Loucy (cell line): ENCODE data around the gene BCL2L2.
A peak's percentile ranks its signal among the peaks of the same experiment; 100 is the strongest.

Experiments
- H2AFZ ChIP-seq: fragments of 200-600 bp; sonication (generic); 2 replicates; pipeline ENCODE4 v1.6.0; 2016; ENCODE audit warnings: antibody characterized with exemption, mild to moderate bottlenecking, low read length, moderate library complexity
- H3F3A ChIP-seq: fragments of 200-600 bp; 2 replicates; pipeline ENCODE4 v1.6.0; 2016; ENCODE audit warnings: antibody characterized with exemption, low read depth, mild to moderate bottlenecking
- H3K27me3 ChIP-seq: fragments of 200-600 bp; sonication (generic); 2 replicates; pipeline ENCODE4 v1.6.1; 2014; ENCODE audit warnings: low read length, mild to moderate bottlenecking; ENCODE audit not compliant: insufficient read depth, poor library complexity, severe bottlenecking
- H3K36me3 ChIP-seq: fragments of 200-600 bp; sonication (generic); 2 replicates; pipeline ENCODE4 v1.6.1; 2016; ENCODE audit warnings: low read length; ENCODE audit not compliant: insufficient read depth
- H3K4me1 ChIP-seq: fragments of 200-600 bp; sonication (generic); 2 replicates; pipeline ENCODE4 v1.5.1; 2014; ENCODE audit warnings: low read length, mild to moderate bottlenecking; ENCODE audit not compliant: insufficient read depth, poor library complexity, severe bottlenecking
- H3K4me2 ChIP-seq: fragments of 200-600 bp; sonication (generic); 2 replicates; pipeline ENCODE4 v1.6.0; 2014; ENCODE audit warnings: antibody characterized with exemption, low read length, low read depth, mild to moderate bottlenecking; ENCODE audit not compliant: poor library complexity, severe bottlenecking
- H3K4me3 ChIP-seq: fragments of 200-600 bp; sonication (generic); 2 replicates; pipeline ENCODE4 v1.5.1; 2014; ENCODE audit warnings: low read length, mild to moderate bottlenecking, mixed read lengths; ENCODE audit not compliant: poor library complexity, severe bottlenecking
- H3K79me2 ChIP-seq: fragments of 200-600 bp; sonication (generic); 2 replicates; pipeline ENCODE4 v1.6.1; 2014; ENCODE audit warnings: low read length; ENCODE audit not compliant: insufficient read depth
- H3K9ac ChIP-seq: fragments of 200-600 bp; sonication (generic); 2 replicates; pipeline ENCODE4 v1.6.0; 2014; ENCODE audit warnings: mild to moderate bottlenecking, low read depth, low read length, moderate library complexity; ENCODE audit not compliant: poor library complexity, severe bottlenecking
- H3K9me2 ChIP-seq: fragments of 200-600 bp; sonication (generic); replicated peaks from 2 replicates; pipeline ENCODE4 v1.6.1; 2016; ENCODE audit warnings: low read depth, low read length, mixed read lengths
- H3K9me3 ChIP-seq: fragments of 200-600 bp; sonication (generic); 2 replicates; pipeline ENCODE4 v1.6.1; 2014; ENCODE audit warnings: mild to moderate bottlenecking, antibody characterized with exemption, low read length, low read depth; ENCODE audit not compliant: insufficient read depth
- H4K20me1 ChIP-seq: fragments of 200-600 bp; sonication (generic); 2 replicates; pipeline ENCODE4 v1.6.0; 2014; ENCODE audit warnings: antibody characterized with exemption, low read length, mild to moderate bottlenecking; ENCODE audit not compliant: insufficient read depth, poor library complexity, severe bottlenecking
- CTCF ChIP-seq: fragments of 200-600 bp; sonication (generic); conservative IDR thresholded peaks from 2 replicates; pipeline ENCODE4 v1.5.1; 2014; ENCODE audit warnings: mild to moderate bottlenecking, antibody characterized with exemption, low read length
- EZH2phosphoT487 ChIP-seq: fragments of 200-600 bp; IDR thresholded peaks from 2 replicates; pipeline ENCODE4 v1.6.1; 2018; ENCODE audit warnings: antibody characterized with exemption, mild to moderate bottlenecking, moderate library complexity, borderline replicate concordance

Gene BCL2L2

DNA sequence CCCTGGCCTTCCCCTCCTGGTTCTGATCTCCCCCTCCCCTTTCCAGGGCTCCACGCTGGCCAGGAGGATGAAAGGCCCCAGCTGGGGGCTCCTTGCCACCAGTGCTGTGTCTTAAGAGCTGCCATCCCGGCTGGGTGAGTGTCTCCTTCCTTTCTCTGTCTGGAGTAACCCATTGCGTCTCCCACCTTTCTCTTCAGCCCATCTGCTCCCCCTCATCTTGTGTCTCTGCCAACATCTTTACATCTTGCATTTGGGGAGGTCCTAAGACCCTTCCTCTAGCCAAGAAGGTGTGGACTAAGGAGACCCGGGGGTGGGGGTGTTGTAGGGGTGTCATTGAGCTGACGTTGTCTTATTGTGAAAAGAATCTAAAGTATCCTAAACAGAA is 505 bp downstream of the BCL2L2 start:
- H4K20me1 ChIP-seq, result peaks cover 9% of the 10 kb centered on the region
- H3K4me3 ChIP-seq, result peak overlapping the region; percentile 85
- no peaks in the 10 kb centered on the region for H3K9me3 ChIP-seq
- H3K27me3 ChIP-seq, result no peaks in the 10 kb centered on the region
- H3F3A ChIP-seq, result no peaks in the 10 kb centered on the region
- no peaks in the 10 kb centered on the region for H3K36me3 ChIP-seq
- H3K4me2 ChIP-seq, result peak overlapping the region; percentile 91
- peaks cover 51% of the 10 kb centered on the region for H3K79me2 ChIP-seq
- no peak overlapping the region for H2AFZ ChIP-seq
- peak overlapping the region; percentile 97 for H3K9ac ChIP-seq
- H3K9me2 ChIP-seq, result no peaks in the 10 kb centered on the region
- H3K4me1 ChIP-seq, result peaks cover 35% of the 10 kb centered on the region
- no peak for TF ChIP-seq CTCF
- no peak for TF ChIP-seq EZH2phosphoT487

- no peak for TF ChIP-seq CTCF
- TF ChIP-seq EZH2phosphoT487, result no peak
- H3K4me3 ChIP-seq, result peak overlapping the region; percentile 85
Measured at GRCh38 chr14:23307687-23308644, 1.3 kb downstream of the BCL2L2 start.

GRCh38 chr14:23308721-23309445 is 2.2 kb downstream of the BCL2L2 start:
- peaks cover 51% of the 10 kb centered on the region for H3K79me2 ChIP-seq
- TF ChIP-seq EZH2phosphoT487 (no peak), CTCF (no peak)

More at GRCh38 chr14:23307687-23308644, 1.3 kb downstream of the BCL2L2 start:
- Histone ChIP-seq H4K20me1 (peaks cover 9% of the 10 kb centered on the region), H3F3A (no peaks in the 10 kb centered on the region), H3K4me1 (peaks cover 35% of the 10 kb centered on the region), H3K27me3 (no peaks in the 10 kb centered on the region), H2AFZ (no peak overlapping the region), H3K9ac (peak overlapping the region; percentile 97), H3K4me2 (peak overlapping the region; percentile 91), H3K79me2 (peaks cover 51% of the 10 kb centered on the region), H3K36me3 (no peaks in the 10 kb centered on the region), H3K9me3 (no peaks in the 10 kb centered on the region), H3K9me2 (no peaks in the 10 kb centered on the region)

More at GRCh38 chr14:23308721-23309445, 2.2 kb downstream of the BCL2L2 start:
- H4K20me1 ChIP-seq, result peaks cover 9% of the 10 kb centered on the region
- H3K9me3 ChIP-seq, result no peaks in the 10 kb centered on the region
- no peaks in the 10 kb centered on the region for H3K27me3 ChIP-seq
- no peaks in the 10 kb centered on the region for H3K9me2 ChIP-seq
- no peak overlapping the region for H2AFZ ChIP-seq
- peak overlapping the region; percentile 85 for H3K4me3 ChIP-seq
- peak overlapping the region; percentile 91 for H3K4me2 ChIP-seq
- peak overlapping the region; percentile 97 for H3K9ac ChIP-seq
- H3F3A ChIP-seq, result no peaks in the 10 kb centered on the region
- no peaks in the 10 kb centered on the region for H3K36me3 ChIP-seq
- peaks cover 31% of the 10 kb centered on the region for H3K4me1 ChIP-seq
